ENCODE data around the gene INPP4B. TPM values are rescaled to one million over a fixed set of nuclear protein-coding genes. Genes with fewer than 3 reads are reported as not detected.

The INPP4B gene
- total and polyA plus RNA-seq, 2 donors (not counting 1 experiment from before 2014, with no cell fraction given), result 0.03 TPM; not detected in 1

DNA sequence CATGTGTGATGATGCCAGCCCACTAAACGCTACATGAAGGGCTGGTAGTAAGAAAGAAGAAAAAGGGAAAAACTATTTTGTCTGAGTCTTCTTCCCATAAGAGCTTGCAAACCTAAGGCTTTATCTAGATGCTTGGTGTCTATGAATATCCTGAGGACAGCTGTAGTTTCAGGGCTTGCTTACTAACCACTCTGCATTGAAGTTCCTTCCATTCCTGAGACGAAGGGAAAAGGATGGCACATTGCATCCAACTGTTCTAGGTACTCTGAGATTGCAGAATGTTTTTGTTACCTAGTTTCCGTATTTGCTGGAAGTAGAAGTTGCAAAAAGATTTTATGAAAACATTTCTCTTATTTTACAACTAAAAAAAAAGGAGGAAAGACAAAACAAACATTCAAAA lies 665.1 kb downstream of the INPP4B start:
- Mint-ChIP-seq H3K4me1 (no peaks in the 10 kb centered on the region), H3K27ac (no peak overlapping the region), H3K27me3 (no peaks in the 10 kb centered on the region), H3K4me3 (no peak overlapping the region), H3K9me3 (ENCODE audit: insufficient read depth) (no peaks in the 10 kb centered on the region)
- H3K4me3 ChIP-seq (ENCODE audit: control extremely low read depth in 1 of 5, extremely low read depth in 1 of 5, insufficient read depth in 1 of 5, low read depth in 2 of 5, low read length in 4 of 5), result no peak overlapping the region
- TF ChIP-seq, protein P1, sequence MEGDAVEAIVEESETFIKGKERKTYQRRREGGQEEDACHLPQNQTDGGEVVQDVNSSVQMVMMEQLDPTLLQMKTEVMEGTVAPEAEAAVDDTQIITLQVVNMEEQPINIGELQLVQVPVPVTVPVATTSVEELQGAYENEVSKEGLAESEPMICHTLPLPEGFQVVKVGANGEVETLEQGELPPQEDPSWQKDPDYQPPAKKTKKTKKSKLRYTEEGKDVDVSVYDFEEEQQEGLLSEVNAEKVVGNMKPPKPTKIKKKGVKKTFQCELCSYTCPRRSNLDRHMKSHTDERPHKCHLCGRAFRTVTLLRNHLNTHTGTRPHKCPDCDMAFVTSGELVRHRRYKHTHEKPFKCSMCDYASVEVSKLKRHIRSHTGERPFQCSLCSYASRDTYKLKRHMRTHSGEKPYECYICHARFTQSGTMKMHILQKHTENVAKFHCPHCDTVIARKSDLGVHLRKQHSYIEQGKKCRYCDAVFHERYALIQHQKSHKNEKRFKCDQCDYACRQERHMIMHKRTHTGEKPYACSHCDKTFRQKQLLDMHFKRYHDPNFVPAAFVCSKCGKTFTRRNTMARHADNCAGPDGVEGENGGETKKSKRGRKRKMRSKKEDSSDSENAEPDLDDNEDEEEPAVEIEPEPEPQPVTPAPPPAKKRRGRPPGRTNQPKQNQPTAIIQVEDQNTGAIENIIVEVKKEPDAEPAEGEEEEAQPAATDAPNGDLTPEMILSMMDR (IDR thresholded peaks at IDR 0.05), result no peak
- TF ChIP-seq EZH2 (IDR thresholded peaks at IDR 0.05; ENCODE audit: borderline replicate concordance, insufficient read depth, low read depth, low read length, poor library complexity, severe bottlenecking), result no peak
- no peak overlapping the region for H3K9ac ChIP-seq (ENCODE audit: low read length)
- DNase-seq (no peak), ATAC-seq (ENCODE audit: low read depth) (no peak)
- POLR2A ChIA-PET, result no interaction called here
- intact Hi-C loops (cut with micrococcal nuclease), result no loop called here
- no peak overlapping the region for H3K4me2 ChIP-seq (replicated peaks; ENCODE audit: low read depth, low read length, poor library complexity, severe bottlenecking)
- H3K27me3 ChIP-seq (replicated peaks in 1 of 4; ENCODE audit: control extremely low read depth in 1 of 4, control insufficient read depth in 3 of 4, insufficient read depth in 4 of 4, low read length in 3 of 4), result no peaks in the 10 kb centered on the region
- WGBS (ENCODE audit: insufficient coverage), result no CpG with 5 or more reads among the region's 3 CpGs
- H3K36me3 ChIP-seq (replicated peaks in 1 of 2; ENCODE audit: control extremely low read depth in 1 of 2, control insufficient read depth in 1 of 2, extremely low read depth in 1 of 2, insufficient read depth in 2 of 2, low read length in 1 of 2), result no peaks in the 10 kb centered on the region
- no peaks in the 10 kb centered on the region for H3K4me1 ChIP-seq (ENCODE audit: control insufficient read depth in 2 of 2, insufficient read depth in 2 of 2, low read length in 2 of 2)
- no peak overlapping the region for H3K27ac ChIP-seq (ENCODE audit: low read length in 2 of 2)
- H4K20me1 ChIP-seq (ENCODE audit: control insufficient read depth, insufficient read depth, low read length, poor library complexity, severe bottlenecking), result no peaks in the 10 kb centered on the region
- CTCF ChIA-PET, result no interaction called here
- H3K79me2 ChIP-seq (ENCODE audit: control insufficient read depth, insufficient read depth, low read length), result no peaks in the 10 kb centered on the region
- no peaks in the 10 kb centered on the region for H3K9me3 ChIP-seq (ENCODE audit: control extremely low read depth in 1 of 3, control insufficient read depth in 2 of 3, insufficient read depth in 1 of 3, low read length in 2 of 3)
- H2AFZ ChIP-seq (ENCODE audit: insufficient read depth, low read depth, low read length, poor library complexity, severe bottlenecking), result no peak overlapping the region

DNA sequence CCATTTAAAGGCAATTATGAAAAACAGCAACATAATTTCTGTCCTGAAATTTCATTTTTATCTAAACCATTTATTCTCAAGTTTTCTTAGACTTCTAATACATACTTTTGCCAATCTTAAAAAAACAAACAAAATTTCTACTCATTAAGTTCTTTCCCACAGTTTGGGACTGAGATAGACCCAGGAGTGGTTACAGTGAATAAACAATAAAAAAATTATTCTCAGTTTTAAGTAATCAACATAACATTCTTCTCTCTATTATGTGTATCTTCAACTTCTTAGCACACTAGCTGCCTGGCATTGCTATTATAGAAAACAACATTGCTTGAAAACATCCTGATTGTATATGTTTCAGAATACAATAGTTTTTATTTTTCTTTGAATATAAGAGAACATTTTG lies 676.9 kb downstream of the INPP4B start:
- no peak for ATAC-seq (ENCODE audit: low read depth)
- Histone ChIP-seq H3K4me2 (replicated peaks; ENCODE audit: low read depth, low read length, poor library complexity, severe bottlenecking) (no peak overlapping the region), H3K79me2 (ENCODE audit: control insufficient read depth, insufficient read depth, low read length) (no peaks in the 10 kb centered on the region), H3K27ac (ENCODE audit: low read length in 2 of 2) (no peak overlapping the region), H3K36me3 (replicated peaks in 1 of 2; ENCODE audit: control extremely low read depth in 1 of 2, control insufficient read depth in 1 of 2, extremely low read depth in 1 of 2, insufficient read depth in 2 of 2, low read length in 1 of 2) (no peaks in the 10 kb centered on the region), H3K27me3 (replicated peaks in 1 of 4; ENCODE audit: control extremely low read depth in 1 of 4, control insufficient read depth in 3 of 4, insufficient read depth in 4 of 4, low read length in 3 of 4) (no peaks in the 10 kb centered on the region), H3K9ac (ENCODE audit: low read length) (no peak overlapping the region), H3K9me3 (ENCODE audit: control extremely low read depth in 1 of 3, control insufficient read depth in 2 of 3, insufficient read depth in 1 of 3, low read length in 2 of 3) (no peaks in the 10 kb centered on the region), H3K4me1 (ENCODE audit: control insufficient read depth in 2 of 2, insufficient read depth in 2 of 2, low read length in 2 of 2) (no peaks in the 10 kb centered on the region), H3K4me3 (ENCODE audit: control extremely low read depth in 1 of 5, extremely low read depth in 1 of 5, insufficient read depth in 1 of 5, low read depth in 2 of 5, low read length in 4 of 5) (no peak overlapping the region), H4K20me1 (ENCODE audit: control insufficient read depth, insufficient read depth, low read length, poor library complexity, severe bottlenecking) (no peaks in the 10 kb centered on the region), H2AFZ (ENCODE audit: insufficient read depth, low read depth, low read length, poor library complexity, severe bottlenecking) (no peak overlapping the region)
- H3K4me1 Mint-ChIP-seq, result no peaks in the 10 kb centered on the region
- POLR2A ChIA-PET, result no interaction called here
- H3K4me3 Mint-ChIP-seq, result no peak overlapping the region
- no peak overlapping the region for H3K27ac Mint-ChIP-seq
- CTCF ChIA-PET, result no interaction called here
- H3K27me3 Mint-ChIP-seq, result no peaks in the 10 kb centered on the region
- no peaks in the 10 kb centered on the region for H3K9me3 Mint-ChIP-seq (ENCODE audit: insufficient read depth)
- intact Hi-C loops (cut with micrococcal nuclease), result no loop called here
- TF ChIP-seq, protein P1 (IDR thresholded peaks at IDR 0.05), result no peak
- TF ChIP-seq EZH2 (IDR thresholded peaks at IDR 0.05; ENCODE audit: borderline replicate concordance, insufficient read depth, low read depth, low read length, poor library complexity, severe bottlenecking), result no peak
- DNase-seq, result no peak

All from B cell (primary cell).